Peyer's patch (tissue), 4 donors: Measurements from ENCODE around the gene PTTG1IP.

Source experiments
- POLR2A ChIP-seq, 2 donors: fragments of 450-650 bp; IDR thresholded peaks; one replicate each; pipeline ENCODE4 v1.5.1; 2017; ENCODE audit warnings: antibody characterized with exemption in 2 of 2, mild to moderate bottlenecking in 2 of 2, moderate library complexity in 2 of 2
- TF ChIP-seq, protein P1 (sequence below), 6 experiments: fragments of 450-650 bp in 4 of 6; fragments of 200-600 bp in 2 of 6; sonication (generic) in 1 of 6; IDR thresholded peaks; one replicate each; pipeline ENCODE4 v1.5.1; 2017 to 2019; ENCODE audit warnings: antibody characterized with exemption in 6 of 6, mild to moderate bottlenecking in 3 of 6, moderate library complexity in 1 of 6

GRCh38 chr21:44854391-44854663 lies 19.2 kb downstream of the PTTG1IP start:
- TF ChIP-seq, protein P1, sequence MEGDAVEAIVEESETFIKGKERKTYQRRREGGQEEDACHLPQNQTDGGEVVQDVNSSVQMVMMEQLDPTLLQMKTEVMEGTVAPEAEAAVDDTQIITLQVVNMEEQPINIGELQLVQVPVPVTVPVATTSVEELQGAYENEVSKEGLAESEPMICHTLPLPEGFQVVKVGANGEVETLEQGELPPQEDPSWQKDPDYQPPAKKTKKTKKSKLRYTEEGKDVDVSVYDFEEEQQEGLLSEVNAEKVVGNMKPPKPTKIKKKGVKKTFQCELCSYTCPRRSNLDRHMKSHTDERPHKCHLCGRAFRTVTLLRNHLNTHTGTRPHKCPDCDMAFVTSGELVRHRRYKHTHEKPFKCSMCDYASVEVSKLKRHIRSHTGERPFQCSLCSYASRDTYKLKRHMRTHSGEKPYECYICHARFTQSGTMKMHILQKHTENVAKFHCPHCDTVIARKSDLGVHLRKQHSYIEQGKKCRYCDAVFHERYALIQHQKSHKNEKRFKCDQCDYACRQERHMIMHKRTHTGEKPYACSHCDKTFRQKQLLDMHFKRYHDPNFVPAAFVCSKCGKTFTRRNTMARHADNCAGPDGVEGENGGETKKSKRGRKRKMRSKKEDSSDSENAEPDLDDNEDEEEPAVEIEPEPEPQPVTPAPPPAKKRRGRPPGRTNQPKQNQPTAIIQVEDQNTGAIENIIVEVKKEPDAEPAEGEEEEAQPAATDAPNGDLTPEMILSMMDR (IDR thresholded peaks at IDR 0.05): no peak
- TF ChIP-seq POLR2A (IDR thresholded peaks at IDR 0.05): no peak
